Uterus (tissue), 2 donors: ENCODE results near the gene KRT12.

ENCODE experiments used
- POLR2A ChIP-seq, 2 donors: fragments of 450-650 bp; IDR thresholded peaks; one replicate each; pipeline ENCODE4 v1.6.1; 2016; ENCODE audit warnings: antibody characterized with exemption in 2 of 2, mild to moderate bottlenecking in 1 of 2, moderate library complexity in 1 of 2
- TF ChIP-seq, protein P1 (sequence below), 4 experiments: fragments of 200-600 bp in 2 of 4; fragments of 450-650 bp in 2 of 4; sonication (generic) in 2 of 4; IDR thresholded peaks; one replicate each; pipeline ENCODE4 v1.5.1; 2016 to 2019; ENCODE audit warnings: antibody characterized with exemption in 4 of 4, mild to moderate bottlenecking in 2 of 4, moderate library complexity in 1 of 4

- no peak for TF ChIP-seq POLR2A (IDR thresholded peaks at IDR 0.05)
- TF ChIP-seq, protein P1, sequence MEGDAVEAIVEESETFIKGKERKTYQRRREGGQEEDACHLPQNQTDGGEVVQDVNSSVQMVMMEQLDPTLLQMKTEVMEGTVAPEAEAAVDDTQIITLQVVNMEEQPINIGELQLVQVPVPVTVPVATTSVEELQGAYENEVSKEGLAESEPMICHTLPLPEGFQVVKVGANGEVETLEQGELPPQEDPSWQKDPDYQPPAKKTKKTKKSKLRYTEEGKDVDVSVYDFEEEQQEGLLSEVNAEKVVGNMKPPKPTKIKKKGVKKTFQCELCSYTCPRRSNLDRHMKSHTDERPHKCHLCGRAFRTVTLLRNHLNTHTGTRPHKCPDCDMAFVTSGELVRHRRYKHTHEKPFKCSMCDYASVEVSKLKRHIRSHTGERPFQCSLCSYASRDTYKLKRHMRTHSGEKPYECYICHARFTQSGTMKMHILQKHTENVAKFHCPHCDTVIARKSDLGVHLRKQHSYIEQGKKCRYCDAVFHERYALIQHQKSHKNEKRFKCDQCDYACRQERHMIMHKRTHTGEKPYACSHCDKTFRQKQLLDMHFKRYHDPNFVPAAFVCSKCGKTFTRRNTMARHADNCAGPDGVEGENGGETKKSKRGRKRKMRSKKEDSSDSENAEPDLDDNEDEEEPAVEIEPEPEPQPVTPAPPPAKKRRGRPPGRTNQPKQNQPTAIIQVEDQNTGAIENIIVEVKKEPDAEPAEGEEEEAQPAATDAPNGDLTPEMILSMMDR (IDR thresholded peaks at IDR 0.05) = no peak
These were observed 16.0 kb upstream of the KRT12 start for GRCh38 chr17:40883031-40883430.
